ENCODE measurements around the gene LRRFIP2. TPM values are rescaled to one million over a fixed set of nuclear protein-coding genes. Genes with fewer than 3 reads are reported as not detected.

The LRRFIP2 gene
- total and polyA plus RNA-seq, 11 donors = 67.7 to 161 (median 112) TPM

DNA sequence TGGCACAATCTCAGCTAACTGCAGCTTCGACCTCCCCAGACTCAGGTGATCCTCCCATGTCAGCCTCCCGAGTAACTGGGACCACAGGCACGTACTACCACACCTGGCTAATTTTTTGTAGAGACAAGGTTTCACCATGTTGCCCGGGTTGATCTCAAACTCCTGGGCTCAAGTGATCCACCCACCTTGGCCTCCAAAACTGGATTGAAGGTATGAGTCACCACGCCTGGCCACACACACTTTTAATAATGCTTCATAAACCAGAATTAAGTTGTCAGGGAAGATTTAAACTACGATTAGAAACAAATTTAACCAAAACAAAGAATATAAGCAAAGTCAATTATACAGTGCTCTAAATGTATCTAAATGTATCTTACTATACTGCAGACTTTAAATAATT is 87.5 kb downstream of the LRRFIP2 start:
- no peaks in the 10 kb centered on the region for H3K27me3 ChIP-seq
- H3K4me1 ChIP-seq = peaks cover 0 to 6% (median 0%) of the 10 kb centered on the region in 12 donors
- H3K4me3 ChIP-seq = no peak overlapping the region
- DNase-seq (no peak), ATAC-seq (no peak)
- H3K36me3 ChIP-seq = peaks cover 0 to 83% (median 65%) of the 10 kb centered on the region in 9 donors
- no peak overlapping the region for H3K27ac ChIP-seq
- intact Hi-C loops (cut with DNase I) = no loop called here
- H3K9me3 ChIP-seq = no peaks in the 10 kb centered on the region
- 94 to 99% (median 98%) methylated on average over 6 of the region's 6 CpGs for WGBS, 4 donors
- TF ChIP-seq POLR2A (IDR thresholded peaks at IDR 0.05) (no peak), CTCF (IDR thresholded peaks at IDR 0.05) (no peak)

GRCh38 chr3:37082317-37082716 is 92.1 kb downstream of the LRRFIP2 start:
- H3K36me3 ChIP-seq = peaks cover 0 to 83% (median 66%) of the 10 kb centered on the region in 9 donors
- WGBS, 4 donors = 80 to 96% (median 94%) methylated on average over 3 of the region's 3 CpGs

GRCh38 chr3:37075955-37076354 is 98.4 kb downstream of the LRRFIP2 start:
- TF ChIP-seq POLR2A (IDR thresholded peaks at IDR 0.05) = no peak
- no peak for TF ChIP-seq CTCF (IDR thresholded peaks at IDR 0.05)
- Histone ChIP-seq H3K36me3 (peaks cover 0 to 90% (median 73%) of the 10 kb centered on the region in 9 donors), H3K27ac (no peak overlapping the region), H3K4me3 (no peak overlapping the region), H3K27me3 (no peaks in the 10 kb centered on the region), H3K4me1 (peaks cover 0 to 18% (median 7%) of the 10 kb centered on the region in 12 donors), H3K9me3 (no peaks in the 10 kb centered on the region)
- WGBS, 4 donors = 86 to 100% (median 96%) methylated on average over 1 of the region's 1 CpG
- ATAC-seq (no peak), DNase-seq (no peak)
- intact Hi-C loops (cut with DNase I) = no loop called here

More at GRCh38 chr3:37082317-37082716, 92.1 kb downstream of the LRRFIP2 start:
- ATAC-seq = no peak
- DNase-seq = no peak
- intact Hi-C loops (cut with DNase I) = no loop called here
- Histone ChIP-seq H3K9me3 (no peaks in the 10 kb centered on the region), H3K4me3 (no peak overlapping the region), H3K27ac (no peak overlapping the region), H3K4me1 (peaks cover 0 to 6% (median 0%) of the 10 kb centered on the region in 12 donors), H3K27me3 (no peaks in the 10 kb centered on the region)
- TF ChIP-seq POLR2A (IDR thresholded peaks at IDR 0.05) = no peak
- TF ChIP-seq CTCF (IDR thresholded peaks at IDR 0.05) = no peak

GRCh38 chr3:37074178-37074577 is 100.2 kb downstream of the LRRFIP2 start:
- Histone ChIP-seq H3K4me1 (peaks cover 0 to 18% (median 7%) of the 10 kb centered on the region in 12 donors), H3K9me3 (no peaks in the 10 kb centered on the region), H3K36me3 (peaks cover 0 to 85% (median 73%) of the 10 kb centered on the region in 9 donors), H3K4me3 (no peak overlapping the region), H3K27ac (no peak overlapping the region), H3K27me3 (no peaks in the 10 kb centered on the region)
- TF ChIP-seq POLR2A (IDR thresholded peaks at IDR 0.05) (no peak), CTCF (IDR thresholded peaks at IDR 0.05) (no peak)
- no peak for ATAC-seq
- no peak for DNase-seq
- intact Hi-C loops (cut with DNase I) = no loop called here
- 70 to 81% (median 77%) methylated on average over 3 of the region's 3 CpGs for WGBS, 4 donors

Measured in heart left ventricle (tissue), 16 donors.